Transverse colon (tissue), 4 donors: ENCODE measurements around the gene TBC1D9B. TPM values are rescaled to one million over a fixed set of nuclear protein-coding genes. Genes with fewer than 3 reads are reported as not detected.

Experiments used
- DNase-seq: peaks from one replicate; pipeline ENCODE4 v3.0.0-alpha.2; 2019
- H3K27ac ChIP-seq, 4 donors: fragments of 200-600 bp; sonication (generic); 2 replicates each; pipeline ENCODE4 v1.5.1; 2016 to 2018; ENCODE audit warnings: inconsistent platforms in 4 of 4
- H3K27me3 ChIP-seq: fragments of 200-600 bp; sonication (generic); 2 replicates; pipeline ENCODE4 v1.5.1; 2017; ENCODE audit warnings: inconsistent platforms
- H3K36me3 ChIP-seq, 4 donors: fragments of 200-600 bp; sonication (generic); 2 replicates each; pipeline ENCODE4 v1.5.1; 2017 to 2019; ENCODE audit warnings: inconsistent platforms in 4 of 4
- H3K4me1 ChIP-seq, 4 donors: fragments of 200-600 bp; sonication (generic); 2 replicates each; pipeline ENCODE4 v1.5.1; 2017 to 2020; ENCODE audit warnings: inconsistent platforms in 4 of 4
- H3K4me3 ChIP-seq, 4 donors: fragments of 200-600 bp; sonication (generic); 1 replicate in 1 of 4; 2 replicates in 3 of 4; pipeline versions ENCODE4 v1.5.1 to v1.6.1; 2017 to 2019; ENCODE audit warnings: inconsistent platforms in 4 of 4
- H3K9me3 ChIP-seq, 2 donors: fragments of 200-600 bp; sonication (generic); 2 replicates each; pipeline ENCODE4 v1.5.1; 2017 to 2019; ENCODE audit warnings: inconsistent platforms in 2 of 2
- EP300 ChIP-seq: sonication (generic); formaldehyde crosslinking; IDR thresholded peaks from one replicate; pipeline ENCODE4 v1.6.1; 2017; ENCODE audit warnings: antibody characterized with exemption, low read depth
- POLR2A ChIP-seq: fragments of 450-650 bp; IDR thresholded peaks from one replicate; pipeline ENCODE4 v1.6.1; 2016; ENCODE audit warnings: antibody characterized with exemption, mild to moderate bottlenecking, moderate library complexity
- POLR2AphosphoS5 ChIP-seq, 3 donors: sonication (generic); formaldehyde crosslinking; IDR thresholded peaks; one replicate each; pipeline ENCODE4 v1.6.1; 2016; ENCODE audit warnings: antibody characterized with exemption in 3 of 3
- WGBS, 2 donors: methylation state at CpG; one replicate each; pipeline ENCODE4 v1.1.5; 2018; ENCODE audit warnings: low coverage in 1 of 2; 5-methylcytosine and 5-hydroxymethylcytosine counted together
- in situ Hi-C, 4 donors: fragments of 200-750 bp; cut with MboI; loops; one replicate each; pipeline versions ENCODE4 v1.15.0 to v1.15.1; 2017; ENCODE audit warnings: low sequenced_read_pairs in 3 of 4, low pct_ligation_motif_present in 1 of 4, low pct_unique_long_range_greater_than_20kb in 1 of 4
- intact Hi-C: fragments of 100-400 bp; cut with DNase I; formaldehyde crosslinking; loops from one replicate; pipeline ENCODE4 v1.15.1; 2023; ENCODE audit warnings: low total_unique reads
- total RNA-seq, 4 donors: library from RNA; depleted of rRNA; stranded (reverse); fragments of >200 nt; gene quantifications; one replicate each; pipeline ENCODE4 v1.1.0, GENCODE V29; 2016
- TF ChIP-seq, protein P1 (sequence below), 5 experiments: fragments of 200-600 bp in 3 of 5; fragments of 450-650 bp in 2 of 5; sonication (generic) in 3 of 5; IDR thresholded peaks; 1 replicate in 2 of 5; 2 replicates in 3 of 5; pipeline ENCODE4 v1.5.1; 2016 to 2017; ENCODE audit warnings: antibody characterized with exemption in 5 of 5, inconsistent platforms in 3 of 5, mild to moderate bottlenecking in 2 of 5, moderate library complexity in 1 of 5

The TBC1D9B gene
- 100 to 1,000 TPM in 2 of 4 donors, 10 to 100 TPM in 2; 90.5 to 178 (median 127) TPM for total RNA-seq

DNA sequence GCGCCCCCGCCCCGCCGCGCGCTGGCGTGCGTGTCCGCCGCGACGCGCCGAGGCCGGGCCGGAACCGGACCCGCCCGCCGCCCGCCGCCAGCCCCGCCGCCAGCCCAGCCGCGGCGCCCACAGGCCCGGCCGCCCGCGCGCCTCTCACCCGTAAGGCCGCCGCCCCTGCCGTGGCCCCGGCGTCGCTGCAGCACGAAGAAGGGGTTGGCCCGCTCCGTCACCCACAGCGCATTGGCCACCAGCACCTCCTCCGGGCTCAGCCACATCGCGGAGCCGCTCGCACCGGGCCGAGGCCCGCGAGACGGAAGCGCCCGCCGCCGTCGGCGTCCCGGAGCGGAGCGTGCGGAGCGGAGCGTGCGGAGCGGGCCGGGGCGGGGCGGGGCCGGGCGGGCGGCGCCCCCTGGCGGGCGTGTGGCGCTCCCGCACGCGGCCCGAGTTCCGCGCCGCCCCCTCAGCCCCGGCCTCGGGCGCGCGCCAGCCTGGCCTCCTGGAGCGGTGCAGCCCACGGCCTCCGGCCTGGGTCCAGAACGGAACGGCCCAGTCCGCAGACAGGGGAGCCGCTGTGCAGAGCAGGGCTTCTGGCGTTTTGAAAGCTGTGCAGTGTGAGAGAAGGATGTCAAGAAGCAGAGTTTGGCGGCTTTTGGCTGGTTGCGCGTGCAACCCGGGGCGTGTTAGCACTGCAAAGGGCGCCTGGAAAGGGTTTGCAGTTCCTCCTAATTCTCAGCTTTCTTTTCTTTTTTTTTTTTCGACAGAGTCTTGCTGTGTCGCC lies at the start of gene TBC1D9B:
TBC1D9B (minus strand) TSS at position 342 of the 769 bp plus-strand sequence; CDS start at position 266, 76 bp downstream.
- in situ Hi-C loops = loop anchor here in 1 of 4 donors (25.0 kb wide), 1 partner anchor 180 kb away; no protein-coding TSS in a partner anchor
- 2 to 3% methylated on average over 6 to 44 of the region's 105 CpGs for WGBS, 2 donors
- peak within 1 kb of the TSS; percentile 82 to 88 (median 84) for H3K27ac ChIP-seq

DNA sequence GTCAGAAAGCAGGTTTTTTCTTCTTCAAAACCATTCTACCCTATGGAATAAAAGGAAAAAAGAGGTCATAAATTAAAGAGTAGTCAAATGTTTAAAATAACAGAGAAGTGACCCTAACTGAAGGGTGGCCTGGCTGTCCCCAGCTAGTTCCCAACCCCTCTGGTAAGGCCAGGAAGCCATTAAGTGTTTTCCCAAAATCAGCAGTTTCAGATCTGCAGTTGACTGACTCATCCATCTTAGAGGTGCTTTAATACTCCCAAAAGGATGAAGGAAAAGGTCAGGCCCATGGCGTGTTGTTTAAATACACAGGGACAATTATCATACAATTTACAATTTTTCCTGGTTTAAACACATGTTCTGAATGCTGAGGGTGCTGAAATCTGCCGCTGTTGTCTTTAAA lies 47.9 kb upstream of the TBC1D9B start:
- peaks cover 0 to 10% (median 4%) of the 10 kb centered on the region in 4 donors for H3K36me3 ChIP-seq
- intact Hi-C loops = no loop called here

More for the DNA sequence above, at the start of gene TBC1D9B:
- intact Hi-C loops = loop anchor here (5.0 kb wide), 1 partner anchor 105 kb away; no protein-coding TSS in a partner anchor
- TF ChIP-seq, protein P1, sequence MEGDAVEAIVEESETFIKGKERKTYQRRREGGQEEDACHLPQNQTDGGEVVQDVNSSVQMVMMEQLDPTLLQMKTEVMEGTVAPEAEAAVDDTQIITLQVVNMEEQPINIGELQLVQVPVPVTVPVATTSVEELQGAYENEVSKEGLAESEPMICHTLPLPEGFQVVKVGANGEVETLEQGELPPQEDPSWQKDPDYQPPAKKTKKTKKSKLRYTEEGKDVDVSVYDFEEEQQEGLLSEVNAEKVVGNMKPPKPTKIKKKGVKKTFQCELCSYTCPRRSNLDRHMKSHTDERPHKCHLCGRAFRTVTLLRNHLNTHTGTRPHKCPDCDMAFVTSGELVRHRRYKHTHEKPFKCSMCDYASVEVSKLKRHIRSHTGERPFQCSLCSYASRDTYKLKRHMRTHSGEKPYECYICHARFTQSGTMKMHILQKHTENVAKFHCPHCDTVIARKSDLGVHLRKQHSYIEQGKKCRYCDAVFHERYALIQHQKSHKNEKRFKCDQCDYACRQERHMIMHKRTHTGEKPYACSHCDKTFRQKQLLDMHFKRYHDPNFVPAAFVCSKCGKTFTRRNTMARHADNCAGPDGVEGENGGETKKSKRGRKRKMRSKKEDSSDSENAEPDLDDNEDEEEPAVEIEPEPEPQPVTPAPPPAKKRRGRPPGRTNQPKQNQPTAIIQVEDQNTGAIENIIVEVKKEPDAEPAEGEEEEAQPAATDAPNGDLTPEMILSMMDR (IDR thresholded peaks at IDR 0.05) = peak in 4 of 5 experiments; percentile 28 to 49 (median 35)
- TF ChIP-seq EP300 (no peak), POLR2AphosphoS5 (IDR thresholded peaks at IDR 0.05) (peak in 2 of 3 donors; percentile 35 to 65), POLR2A (no peak)
- Histone ChIP-seq H3K4me3 (peak within 1 kb of the TSS; percentile 56 to 81 (median 66)), H3K36me3 (peaks cover 0 to 10% (median 5%) of the 10 kb centered on the region in 4 donors), H3K27me3 (no peaks in the 10 kb centered on the region), H3K4me1 (peaks cover 14 to 23% (median 20%) of the 10 kb centered on the region in 4 donors), H3K9me3 (no peaks in the 10 kb centered on the region)
- DNase-seq = peak; percentile 71

DNA sequence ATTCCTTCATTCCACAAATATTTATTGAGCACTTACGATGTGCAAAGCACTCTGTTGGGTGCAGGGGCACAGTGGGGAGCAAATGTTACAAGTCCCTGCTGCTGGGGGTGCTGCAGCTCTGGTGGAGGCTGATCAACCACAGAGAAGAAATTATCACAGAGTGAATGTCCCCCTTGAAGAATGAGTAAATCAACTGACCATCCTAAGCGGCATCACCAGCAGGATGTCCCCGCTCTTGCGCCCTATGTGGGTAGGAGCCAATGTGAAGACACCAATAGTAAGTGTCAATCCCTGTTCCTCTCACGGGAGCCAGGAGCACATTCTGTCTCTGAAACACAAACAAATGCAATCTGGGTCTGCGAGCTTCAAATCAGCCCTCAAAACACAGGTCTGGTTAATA lies 47.4 kb upstream of the TBC1D9B start:
- Histone ChIP-seq H3K27ac (no peak overlapping the region), H3K27me3 (no peaks in the 10 kb centered on the region), H3K9me3 (no peaks in the 10 kb centered on the region), H3K4me1 (no peaks in the 10 kb centered on the region), H3K4me3 (no peak overlapping the region), H3K36me3 (peaks cover 0 to 10% (median 4%) of the 10 kb centered on the region in 4 donors)
- TF ChIP-seq, protein P1 (IDR thresholded peaks at IDR 0.05) = no peak
- TF ChIP-seq POLR2AphosphoS5 (IDR thresholded peaks at IDR 0.05) (no peak), POLR2A (no peak)
- 80 to 91% methylated on average over 3 to 6 of the region's 6 CpGs for WGBS, 2 donors
- no peak for DNase-seq
- in situ Hi-C loops = no loop called here
- intact Hi-C loops = no loop called here

More for the DNA sequence above, 47.9 kb upstream of the TBC1D9B start:
- Histone ChIP-seq H3K4me3 (no peak overlapping the region), H3K9me3 (no peaks in the 10 kb centered on the region), H3K4me1 (no peaks in the 10 kb centered on the region), H3K27me3 (no peaks in the 10 kb centered on the region), H3K27ac (no peak overlapping the region)
- WGBS, 2 donors = 77 to 81% methylated on average over 2 of the region's 2 CpGs
- no peak for TF ChIP-seq POLR2AphosphoS5 (IDR thresholded peaks at IDR 0.05)
- DNase-seq = no peak
- in situ Hi-C loops = no loop called here

DNA sequence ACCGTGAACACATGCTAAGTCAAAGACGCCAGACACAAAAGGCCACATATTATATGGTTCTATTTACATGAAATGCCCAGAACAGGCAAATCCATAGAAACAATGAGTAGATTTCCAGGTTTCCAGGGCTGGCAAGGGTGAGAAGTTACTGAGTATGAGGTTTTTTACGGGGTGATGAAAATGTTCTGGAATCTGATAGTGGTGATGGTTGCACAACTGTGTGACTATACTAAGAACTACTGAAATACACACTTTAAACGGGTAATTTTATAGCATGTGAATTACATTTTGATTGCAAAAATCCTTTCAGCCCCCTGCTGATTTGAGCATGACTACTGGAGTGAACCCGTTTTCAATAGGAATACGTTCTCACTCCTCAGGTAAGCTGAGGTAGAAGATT lies 46.7 kb upstream of the TBC1D9B start:
- Histone ChIP-seq H3K36me3 (peaks cover 0 to 10% (median 4%) of the 10 kb centered on the region in 4 donors), H3K9me3 (no peaks in the 10 kb centered on the region), H3K4me1 (no peaks in the 10 kb centered on the region), H3K4me3 (no peak overlapping the region), H3K27ac (no peak overlapping the region), H3K27me3 (no peaks in the 10 kb centered on the region)
- in situ Hi-C loops = no loop called here
- TF ChIP-seq POLR2AphosphoS5 (IDR thresholded peaks at IDR 0.05) (no peak), POLR2A (no peak), EP300 (no peak)
- TF ChIP-seq, protein P1 (IDR thresholded peaks at IDR 0.05) = no peak
- WGBS, 2 donors = 89 to 91% methylated on average over 4 to 6 of the region's 6 CpGs
- intact Hi-C loops = no loop called here
- DNase-seq = no peak
